CD1c-positive myeloid dendritic cell (primary cell): Measurements from ENCODE around the gene KSR2.
"Not testable (repeated sequence)": the region's sequence is repeated elsewhere in the genome, so short reads cannot be mapped to it uniquely, and the experiment has no call there.

Source experiments
- DNase-seq: peaks from one replicate; pipeline ENCODE4 v3.0.0-alpha.2; 2016; ENCODE audit errors: extremely low spot score

The KSR2 gene

DNA sequence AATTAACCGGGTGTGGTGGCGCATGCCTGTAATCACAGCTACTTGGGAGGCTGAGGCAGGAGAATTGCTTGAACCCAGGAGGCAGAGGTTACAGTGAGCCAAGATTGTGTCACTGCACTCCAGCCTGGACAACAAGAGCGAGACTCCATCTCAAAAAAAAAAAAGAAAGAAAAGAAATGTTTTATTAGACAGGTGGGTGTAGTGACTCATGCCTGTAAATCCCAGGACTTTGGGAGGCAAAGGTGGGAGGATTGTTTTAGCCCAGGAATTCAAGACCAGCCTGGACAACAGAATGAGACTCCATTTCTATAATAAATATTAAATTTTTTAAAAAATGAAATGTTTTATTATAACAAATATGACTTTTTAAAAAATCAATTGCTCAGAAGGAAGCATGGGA, 77.5 kb downstream of the KSR2 start:
- not testable (repeated sequence) for DNase-seq

DNA sequence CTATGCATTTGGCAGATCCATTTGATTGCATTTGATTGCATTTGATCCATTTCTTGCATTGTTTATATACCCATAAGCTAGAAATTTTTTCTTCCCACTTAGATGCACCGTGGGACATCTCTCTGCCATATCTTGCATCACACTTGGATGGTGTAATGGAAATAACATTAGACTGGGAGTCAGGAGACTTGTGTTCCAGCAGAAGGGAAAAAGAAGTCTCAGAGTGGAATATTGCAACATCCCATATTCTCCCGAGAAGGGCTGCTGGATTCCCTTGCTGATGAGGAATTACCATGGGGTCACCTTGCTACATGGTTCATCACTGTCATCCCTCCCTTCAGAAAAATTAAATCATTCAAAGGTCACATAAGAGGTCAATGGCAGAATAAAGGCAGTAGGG, 78.1 kb downstream of the KSR2 start:
- no peak for DNase-seq

DNA sequence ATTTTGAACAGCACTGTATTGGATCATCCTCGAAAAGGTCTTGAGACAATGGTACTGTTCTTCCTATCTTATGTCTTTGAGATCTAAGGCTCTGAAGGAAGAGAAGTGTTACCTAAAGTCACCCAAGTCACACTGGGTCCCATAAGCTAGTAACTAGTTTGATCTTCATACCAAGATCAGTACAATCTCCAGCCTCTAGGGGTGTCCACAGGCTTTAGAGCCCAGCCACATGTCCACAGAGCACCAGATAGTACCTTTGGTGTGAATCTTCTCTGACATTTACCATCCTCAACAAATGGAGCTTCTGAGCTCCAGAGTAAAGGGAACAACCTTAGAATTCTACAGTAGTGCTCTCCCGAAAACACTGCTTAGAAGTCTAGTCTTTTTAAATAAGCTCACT, 78.7 kb downstream of the KSR2 start:
- no peak for DNase-seq

DNA sequence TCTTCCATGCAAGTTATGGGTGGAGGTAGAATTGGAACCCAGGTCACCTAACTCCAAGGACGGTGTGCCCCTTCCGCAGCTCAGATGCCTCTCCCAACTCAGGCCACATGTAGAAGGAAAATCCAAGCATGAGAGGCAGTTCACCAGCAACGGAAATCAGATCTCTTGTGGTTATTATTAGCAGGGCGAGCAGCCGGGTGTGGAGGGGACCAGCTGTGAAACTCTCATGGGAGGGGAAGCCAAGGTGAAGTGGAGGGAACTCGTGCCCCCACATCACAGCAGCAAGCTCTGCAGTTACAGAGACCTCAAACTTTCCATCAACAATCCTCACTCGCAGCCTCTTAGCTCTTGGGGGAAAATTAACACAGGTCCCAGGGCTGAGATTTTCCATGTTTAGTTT, 79.7 kb downstream of the KSR2 start:
- DNase-seq, result no peak

DNA sequence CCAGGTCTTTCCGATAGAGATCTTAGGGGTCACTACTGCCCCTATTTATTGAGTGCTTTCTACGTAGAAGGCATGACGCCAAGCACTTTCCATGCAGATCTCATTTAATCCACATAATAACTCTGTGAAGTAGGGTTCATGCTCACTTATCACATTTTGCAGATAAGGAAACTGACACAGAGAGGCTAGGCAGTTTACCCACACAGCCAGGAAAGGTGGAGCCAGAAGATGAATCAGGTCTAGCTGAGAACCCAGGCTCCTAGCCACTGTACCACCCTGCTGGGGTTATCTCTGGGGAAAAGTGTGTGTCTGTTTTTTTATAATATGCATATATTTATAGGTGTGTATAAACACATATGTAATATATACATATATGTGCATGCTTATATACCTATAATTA, 83.6 kb downstream of the KSR2 start:
- no peak for DNase-seq

DNA sequence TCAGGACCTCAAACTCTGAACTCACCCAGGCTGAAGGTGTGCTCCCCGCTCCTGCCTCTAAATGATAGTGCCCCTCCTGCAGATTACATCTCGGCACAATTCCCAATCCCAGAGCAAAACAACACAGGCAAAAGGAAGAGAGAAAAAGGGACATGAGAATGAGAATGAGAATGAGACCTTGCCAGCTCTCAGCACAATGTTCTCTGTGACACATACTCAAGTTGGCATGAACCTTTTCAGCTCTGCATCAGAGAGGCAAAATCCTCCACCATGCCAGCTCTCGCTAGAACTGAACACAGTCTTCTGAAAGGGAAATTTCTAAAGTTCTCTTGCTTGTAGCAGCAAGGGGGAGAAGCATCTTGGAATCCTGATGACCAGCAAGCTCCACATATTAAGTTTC, 84.6 kb downstream of the KSR2 start:
- no peak for DNase-seq

DNA sequence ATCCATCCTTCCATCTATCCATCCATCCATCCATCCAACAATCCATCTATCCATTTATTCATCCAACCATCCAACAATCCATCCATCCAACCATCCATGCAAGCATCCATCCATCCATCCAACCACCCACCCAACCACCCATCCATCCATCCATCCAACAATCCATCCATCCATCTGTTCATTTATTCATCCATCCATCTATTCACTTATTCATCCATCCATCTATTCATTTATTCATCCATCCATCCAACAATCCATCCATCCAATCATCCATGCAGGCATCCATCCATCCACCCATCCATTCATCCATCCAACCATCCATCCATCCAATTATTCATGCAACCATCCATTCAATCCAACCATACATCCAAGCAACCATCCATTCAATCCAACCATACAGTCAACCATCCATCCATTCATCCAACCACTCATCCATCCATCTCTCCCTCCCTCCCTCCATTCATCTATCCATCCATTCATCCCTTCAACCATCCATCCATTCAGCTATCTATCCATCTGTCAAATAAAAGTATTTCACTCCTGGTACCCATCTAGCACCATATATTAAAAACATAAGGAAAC, 86.1 kb downstream of the KSR2 start:
- no peak for DNase-seq

DNA sequence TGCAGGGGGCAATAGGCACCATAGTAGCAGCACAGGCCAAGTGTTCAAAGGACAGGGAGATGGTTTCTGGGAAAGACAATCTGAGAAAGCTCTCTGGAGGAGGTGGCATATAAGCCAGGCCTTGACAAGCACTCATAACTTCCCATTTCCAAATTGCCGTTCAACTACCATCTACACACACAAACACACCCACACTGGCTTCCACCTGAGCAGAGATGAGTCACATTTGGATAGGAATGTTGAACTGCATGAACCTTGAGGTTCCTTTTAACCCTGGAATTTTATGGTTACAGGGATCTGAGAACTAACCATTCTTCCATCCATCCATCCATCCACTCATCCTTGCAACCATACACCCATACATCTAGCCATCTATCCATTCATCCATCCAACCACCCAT, 86.6 kb downstream of the KSR2 start:
- no peak for DNase-seq

DNA sequence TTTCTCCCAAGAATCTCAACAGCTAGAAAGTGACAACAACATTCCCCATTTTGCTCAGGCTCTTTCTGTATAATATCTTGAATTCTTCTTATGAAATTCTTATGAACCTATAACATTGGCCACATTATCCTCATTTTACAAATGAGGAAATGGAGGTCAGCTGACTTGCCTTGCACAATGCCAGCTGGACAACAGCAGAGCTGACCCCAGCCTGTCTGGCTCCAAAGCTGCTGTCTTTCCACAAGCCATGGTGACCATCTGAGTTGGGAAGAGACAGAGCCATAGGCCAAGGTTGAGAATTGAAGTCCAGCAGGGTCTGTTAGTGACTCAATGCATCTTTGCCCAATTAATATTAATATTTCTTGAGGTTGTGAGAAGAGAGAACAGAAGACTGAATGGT, 87.3 kb downstream of the KSR2 start:
- peak; percentile 3 for DNase-seq

DNA sequence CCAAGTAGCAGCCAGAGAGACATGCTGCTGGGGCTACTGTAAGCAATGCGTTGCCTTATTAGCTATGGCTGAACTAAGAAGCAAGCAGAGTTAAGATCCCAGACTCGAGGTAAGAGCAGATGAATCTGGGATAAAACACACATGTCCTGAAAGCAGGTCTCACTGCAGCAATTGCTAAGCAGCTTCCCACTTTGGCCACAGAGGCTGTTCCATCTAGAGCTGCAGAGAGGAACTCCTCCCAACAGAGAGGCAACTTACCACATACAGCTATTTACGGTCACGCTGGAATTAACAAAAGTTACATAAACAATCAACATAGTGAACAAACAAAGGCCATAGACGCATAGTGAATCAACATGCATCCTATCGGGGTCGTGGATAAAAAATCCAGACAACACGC, 90.2 kb downstream of the KSR2 start:
- DNase-seq, result no peak

DNA sequence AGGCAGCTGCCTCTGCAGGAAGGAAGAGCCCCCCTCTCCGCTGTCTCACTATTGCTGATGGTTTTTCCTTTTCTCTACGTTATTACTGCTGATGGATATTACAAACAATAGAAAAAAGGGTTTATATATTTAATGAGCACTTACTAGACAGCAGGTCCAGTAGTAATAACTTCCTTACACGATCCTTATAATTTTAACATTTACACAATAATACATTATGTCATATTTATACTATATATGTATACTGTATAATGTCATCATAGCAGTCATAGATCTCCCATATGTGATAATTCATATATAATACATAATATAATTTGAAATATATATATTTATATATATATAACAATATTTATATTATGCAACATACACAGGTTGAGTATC, 92.4 kb downstream of the KSR2 start:
- no peak for DNase-seq

DNA sequence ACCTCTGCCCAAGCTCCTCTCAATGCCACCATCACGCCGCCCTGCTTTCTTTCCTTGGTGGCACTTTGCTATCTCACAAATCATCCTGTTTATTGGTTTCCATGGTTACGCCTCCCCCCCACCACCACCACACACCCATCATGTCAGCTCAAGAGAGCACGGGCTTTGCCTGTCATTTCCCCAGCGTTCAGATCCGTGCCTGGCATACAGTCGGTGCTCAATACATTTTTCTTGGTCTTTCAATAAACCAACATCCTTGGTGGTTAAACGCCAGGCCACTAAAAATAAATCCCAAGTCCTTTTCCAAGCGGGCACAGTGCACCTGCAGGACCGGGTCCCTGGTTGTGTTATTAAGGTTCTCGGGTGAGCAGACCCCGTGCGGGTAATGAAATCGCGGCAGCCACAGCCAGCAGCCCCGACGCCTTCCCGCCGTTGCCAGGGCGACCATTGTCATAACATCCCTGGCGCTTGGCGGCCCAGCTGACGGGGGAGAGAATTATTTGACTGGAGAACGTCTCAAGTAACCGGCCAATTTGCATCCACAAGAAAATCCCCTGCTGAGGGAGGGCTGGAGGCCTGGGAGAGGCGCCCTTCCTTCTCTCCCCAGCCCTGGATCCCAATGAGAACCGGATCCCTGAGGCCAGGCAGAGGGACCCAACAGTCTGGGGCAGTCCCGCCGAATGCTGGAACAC, 92.9 kb downstream of the KSR2 start:
- DNase-seq, result peak; percentile 6

DNA sequence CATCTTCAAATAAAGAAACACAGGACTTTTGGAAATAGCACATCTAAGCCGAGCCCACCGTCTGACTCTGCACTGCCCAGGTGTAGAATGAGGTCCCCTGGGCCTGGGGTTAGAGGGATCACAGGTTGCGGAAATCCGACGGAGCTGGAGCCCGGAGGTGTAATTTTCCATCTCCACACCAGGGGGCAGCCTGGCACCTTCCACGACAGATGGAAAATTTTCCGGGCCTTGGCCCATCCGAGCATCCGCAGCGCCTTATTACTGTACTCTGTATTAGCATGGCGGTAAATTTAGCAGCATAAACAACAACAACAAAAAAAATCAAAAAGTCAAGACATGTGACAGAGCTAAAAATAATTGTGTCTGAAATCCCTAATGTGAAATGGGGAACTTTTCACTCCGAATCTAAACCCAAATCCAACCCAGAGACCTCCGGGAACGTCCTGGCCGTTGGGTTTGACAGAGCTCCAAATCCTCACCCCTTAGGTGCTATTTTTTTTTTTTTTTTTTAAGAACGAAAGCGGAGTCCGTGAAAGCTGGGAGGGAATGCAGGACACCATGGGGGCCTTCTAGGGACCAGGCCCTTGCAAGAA, 93.9 kb downstream of the KSR2 start:
- DNase-seq, result peak; percentile 61

DNA sequence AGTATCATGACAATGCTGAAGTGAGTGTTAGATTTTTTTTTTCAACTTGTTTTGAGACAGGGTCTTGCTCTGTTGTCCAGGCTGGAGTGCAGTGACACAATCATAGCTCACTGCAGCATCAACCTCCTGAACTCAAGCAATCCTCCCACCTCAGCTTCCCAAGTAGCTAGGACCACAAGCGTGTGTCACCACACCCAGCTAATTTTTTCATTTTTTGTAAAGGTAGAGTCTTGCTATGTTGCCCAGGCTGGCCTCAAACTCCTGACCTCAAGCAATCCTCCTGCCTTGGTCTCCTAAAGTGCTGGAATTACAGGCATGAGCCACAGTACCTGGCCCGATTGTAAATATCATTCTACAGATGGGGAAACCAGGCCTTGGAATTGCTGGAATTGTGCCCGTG, 94.6 kb downstream of the KSR2 start:
- DNase-seq, result not testable (repeated sequence)

DNA sequence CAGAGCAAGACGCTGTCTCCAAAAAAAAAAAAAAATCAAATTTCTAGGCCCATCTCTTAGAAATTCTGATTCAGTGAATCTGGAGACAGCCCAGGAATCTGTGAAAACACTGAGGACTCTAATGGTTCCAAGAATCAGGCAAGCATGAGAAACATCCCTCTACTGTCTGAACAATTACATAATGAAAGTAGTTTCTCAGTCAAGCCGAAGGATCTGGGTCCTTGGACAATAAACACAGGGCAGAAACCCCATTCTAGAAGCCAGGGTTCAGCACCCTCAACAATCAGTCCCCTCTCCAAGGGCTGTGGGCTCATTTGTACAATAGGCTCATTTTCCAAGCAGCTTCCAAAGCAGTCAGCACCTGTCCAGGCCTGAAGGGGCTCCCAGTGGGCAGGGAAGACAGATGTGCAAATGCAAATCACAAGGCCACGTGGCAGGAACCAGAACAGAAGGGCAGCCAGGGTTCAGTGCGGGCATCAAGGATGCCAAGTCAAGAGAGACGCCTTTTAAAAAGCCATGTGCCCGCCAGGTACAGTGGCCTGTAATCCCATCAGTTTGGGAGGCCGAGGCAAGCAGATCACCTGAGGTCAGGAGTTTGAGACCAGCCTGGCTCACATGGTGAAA, 96.1 kb downstream of the KSR2 start:
- DNase-seq, result no peak

DNA sequence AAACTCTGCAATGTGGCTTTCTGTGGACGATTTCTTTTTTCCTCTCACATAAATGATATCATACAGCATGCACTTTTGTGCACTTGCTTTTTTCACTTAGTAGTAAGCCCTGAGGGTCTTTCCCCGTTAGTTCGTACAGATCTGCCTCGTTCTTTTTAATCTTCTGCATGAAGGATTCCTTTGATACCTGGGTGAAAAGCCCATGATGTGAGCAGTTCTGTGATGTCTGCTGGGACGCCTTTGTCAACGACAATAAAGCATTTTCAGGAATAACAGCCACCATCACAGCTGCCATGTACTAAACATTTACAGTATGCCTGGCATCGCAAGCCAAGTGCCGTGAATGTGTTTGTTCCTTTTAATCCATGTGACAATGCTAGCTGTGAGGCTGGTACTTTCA, 99.2 kb downstream of the KSR2 start:
- no peak for DNase-seq

DNA sequence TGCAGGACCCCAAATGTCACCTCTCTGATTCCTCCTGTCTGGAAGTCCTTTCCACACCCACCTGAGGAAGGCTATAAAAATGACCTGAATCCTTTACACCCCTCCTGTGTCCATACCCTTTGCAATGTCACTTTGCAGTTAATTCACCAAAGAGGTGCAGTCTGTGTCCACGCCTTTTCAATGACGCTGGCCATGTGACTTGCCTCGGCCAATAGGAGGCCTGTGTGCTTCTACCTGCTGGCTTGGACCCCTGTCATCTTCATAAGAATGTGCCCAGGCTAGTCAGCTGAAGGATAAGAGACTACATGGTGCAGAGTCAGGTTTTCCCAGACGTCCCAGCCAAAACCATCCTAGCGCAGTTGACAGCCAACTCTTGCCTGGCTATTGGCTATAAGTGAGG, 101.4 kb downstream of the KSR2 start:
- no peak for DNase-seq

DNA sequence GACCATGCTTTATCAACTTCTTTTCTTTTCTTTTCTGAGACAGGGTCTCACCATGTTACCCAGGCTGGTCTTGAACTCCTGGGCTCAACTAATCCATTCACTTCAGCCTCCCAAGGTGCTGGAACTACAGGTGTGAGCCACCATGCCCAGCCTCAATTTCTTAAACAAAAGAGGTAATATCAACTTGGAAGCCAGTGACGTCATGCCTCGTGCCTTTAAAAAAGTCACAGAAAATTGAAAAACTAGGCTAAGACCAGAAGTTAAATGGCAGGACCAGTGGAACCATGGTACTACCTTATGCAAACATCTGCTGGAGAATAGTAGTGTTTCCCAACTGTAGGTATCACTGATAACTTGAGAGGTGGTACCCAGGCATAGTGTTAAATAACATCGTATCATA, 103.3 kb downstream of the KSR2 start:
- no peak for DNase-seq

DNA sequence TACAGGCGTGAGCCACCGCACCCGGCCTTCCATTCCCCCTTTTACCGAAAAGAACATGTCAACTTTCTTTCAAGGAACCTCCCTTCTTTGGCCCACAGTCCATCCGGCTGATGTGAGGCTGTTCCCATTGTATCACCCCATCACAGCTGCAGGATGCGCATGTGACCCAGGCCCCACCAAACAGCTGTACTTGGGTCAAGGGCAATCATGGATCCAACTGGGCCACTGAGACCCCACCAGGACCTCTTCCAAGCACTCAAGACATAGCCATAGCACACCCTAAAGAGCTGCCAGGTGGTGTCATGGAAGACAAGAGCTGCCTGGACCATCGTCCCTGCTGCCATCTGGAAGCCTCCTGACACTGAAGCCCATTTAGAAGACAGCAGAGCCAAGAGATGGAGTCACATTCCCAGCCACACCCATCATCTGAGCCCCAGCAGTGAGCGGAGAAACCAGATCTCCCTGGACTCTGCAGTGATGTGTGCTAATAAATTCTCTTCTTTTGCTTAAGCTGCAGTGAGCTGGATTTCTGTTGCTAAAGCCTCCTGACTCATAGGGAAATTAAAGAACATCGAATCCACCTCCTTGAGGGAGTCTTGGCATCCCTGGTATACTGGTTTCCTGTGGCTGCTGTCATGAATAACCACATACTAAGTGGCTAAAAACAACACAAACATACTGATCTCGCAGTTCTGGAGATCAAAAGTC, 105.6 kb downstream of the KSR2 start:
- no peak for DNase-seq

DNA sequence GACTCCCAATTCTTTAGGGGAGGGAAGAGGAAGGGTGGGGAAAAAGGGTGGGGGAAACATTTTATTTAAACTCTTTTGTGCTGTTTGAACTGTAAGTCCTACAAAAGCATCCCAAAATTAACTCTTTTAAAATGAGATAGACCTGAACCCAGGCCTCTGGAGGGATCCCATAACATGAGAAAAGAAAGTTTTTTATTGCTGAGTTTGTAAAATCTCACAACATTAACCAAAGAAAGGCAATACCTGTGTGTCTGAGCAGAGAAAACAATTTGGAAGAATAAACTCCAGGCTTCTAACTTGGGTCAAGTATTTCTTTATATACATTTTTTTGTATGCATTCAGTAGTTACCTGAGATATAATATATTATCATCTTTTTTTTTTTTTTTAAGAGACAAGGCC, 107.1 kb downstream of the KSR2 start:
- DNase-seq, result no peak

DNA sequence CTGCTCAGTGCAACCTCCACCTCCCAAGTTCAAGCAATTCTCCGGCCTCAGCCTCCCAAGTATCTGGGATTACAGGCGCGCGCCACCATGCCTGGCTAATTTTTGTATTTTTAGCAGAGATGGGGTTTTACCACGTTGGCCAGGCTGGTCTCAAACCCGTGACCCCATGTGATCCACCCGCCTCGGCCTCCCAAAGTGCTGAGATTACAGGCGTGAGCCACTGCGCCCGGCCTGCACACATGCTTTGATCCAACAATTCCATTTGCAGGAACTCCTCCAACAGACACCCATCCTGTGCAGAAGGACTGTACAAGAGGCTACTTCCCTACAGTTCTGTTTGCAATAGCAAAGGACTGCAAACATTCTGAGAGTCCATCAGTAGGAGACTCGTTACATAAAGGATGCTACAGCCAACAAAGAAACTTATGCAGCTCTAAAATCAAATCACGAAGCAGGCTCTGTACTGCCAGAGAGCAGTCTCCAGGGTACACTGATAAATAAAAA, 108.0 kb downstream of the KSR2 start:
- DNase-seq, result not testable (repeated sequence)

DNA sequence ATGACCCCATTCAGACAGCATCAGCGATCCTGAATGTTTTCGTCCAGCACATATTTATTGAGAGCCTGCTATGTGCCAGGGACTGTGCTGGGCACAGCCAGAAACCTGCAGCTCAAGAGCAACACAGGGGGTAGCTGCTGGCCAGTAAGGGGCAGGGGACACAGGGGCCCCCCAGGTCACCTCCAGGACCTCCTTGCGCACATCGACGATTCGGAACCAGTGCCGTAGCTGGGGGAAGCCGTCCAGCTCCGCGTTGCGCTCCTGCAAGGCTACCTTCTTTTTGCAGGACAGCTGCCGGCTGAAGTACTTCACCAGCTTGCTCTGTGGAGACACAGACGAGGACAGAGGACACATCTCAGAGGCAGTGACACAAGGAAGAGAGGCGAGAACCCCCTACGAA, 108.7 kb downstream of the KSR2 start:
- no peak for DNase-seq
